Heart left ventricle (tissue), 13 donors: ENCODE results near the gene DCLK3.

Experiments
- CTCF ChIP-seq, 12 donors: fragments of 200-600 bp; sonication (generic) in 4 of 12; IDR thresholded peaks; one replicate each; pipeline versions ENCODE4 v1.5.0 to v1.8.0; 2018 to 2022; ENCODE audit warnings: antibody characterized with exemption in 12 of 12, mild to moderate bottlenecking in 5 of 12
- POLR2A ChIP-seq, 2 donors: fragments of 450-650 bp; IDR thresholded peaks; one replicate each; pipeline ENCODE4 v1.6.1; 2017; ENCODE audit warnings: antibody characterized with exemption in 2 of 2, mild to moderate bottlenecking in 2 of 2, moderate library complexity in 2 of 2
- donor health status: ischemic (EF 13 %, LVEDD 7.1; RV severe dilation, severe dysfunction).
- donor health status: DM: no; HTN: yes; CAD: no.
- donor health status: DM: no; HTN: no; CAD: no.
- donor health status: ischemic (EF 25% LVEDD 6.9; RV normal size, moderate dysfunction).
- donor health status: ischemic (EF 25% LVEDD 5.7; RV mildly dilated, moderate dysfunction).
- donor health status: ischemic (EF 35%, LVEDD 5.7; RV mildly dilated, moderate dysfunction).
- donor health status: nonischemic (EF 11% LVEDD 7.7; RV severe dilation, severe dysfunction).
- donor health status: DM: yes; HTN: yes; CAD: no.
- donor health status: PGD.
- donor health status: ischemic (EF 29% LVEDD 5.4; RV normal size, mild dysfunction).
- donor health status: nonischemic (EF 23%, LVEDD 6.1; RV moderate dilation, normal function).

- TF ChIP-seq CTCF (IDR thresholded peaks at IDR 0.05) (no peak), POLR2A (IDR thresholded peaks at IDR 0.05) (no peak)
Measured at GRCh38 chr3:36796161-36796560, 31.8 kb upstream of the DCLK3 start.
